ENCODE measurements around the gene CES3. TPM values are rescaled to one million over a fixed set of nuclear protein-coding genes. Genes with fewer than 3 reads are reported as not detected.

The CES3 gene
- total RNA-seq, 1 experiment from 2014 or later, result 3.7 TPM

GRCh38 chr16:66968847-66969246 is 7.8 kb downstream of the CES3 start:
- H3K9me3 ChIP-seq (ENCODE audit: control insufficient read depth, low read depth, low read length), result no peaks in the 10 kb centered on the region
- no peaks in the 10 kb centered on the region for H3K27me3 ChIP-seq (ENCODE audit: insufficient read depth, low read length)
- no peak overlapping the region for H3K27ac ChIP-seq (ENCODE audit: insufficient read length, low read depth, low read length)
- no peak overlapping the region for H3T11ph ChIP-seq (ENCODE audit: low read length)
- no peak overlapping the region for H3K9ac ChIP-seq (ENCODE audit: extremely low read depth, insufficient read length, low read length)
- no peak overlapping the region for H3K4me2 ChIP-seq (ENCODE audit: insufficient read depth, insufficient read length, low read length)
- H4K5ac ChIP-seq (ENCODE audit: insufficient read length, low read depth, low read length), result no peak overlapping the region
- no peaks in the 10 kb centered on the region for H3K79me2 ChIP-seq (ENCODE audit: insufficient read depth, low read length)
- WGBS (ENCODE audit: extremely low coverage, insufficient read length, low lambda C conversion rate), result no CpG with 5 or more reads among the region's 5 CpGs
- no peak overlapping the region for H3K4ac ChIP-seq (ENCODE audit: low read depth, low read length)
- H3K36me3 Mint-ChIP-seq (ENCODE audit: insufficient read depth in 1 of 3, low read depth in 3 of 3), result no peaks in the 10 kb centered on the region
- H2BK15ac ChIP-seq (ENCODE audit: low read depth, low read length), result no peak overlapping the region
- no peak overlapping the region for H2AFZ ChIP-seq (ENCODE audit: low read length)
- H3K27me3 Mint-ChIP-seq (ENCODE audit: low read depth), result peaks cover 7% of the 10 kb centered on the region; the same call in 1 of the 2 replicates
- no peak overlapping the region for H3K27ac Mint-ChIP-seq
- H3K14ac ChIP-seq (ENCODE audit: insufficient read depth, low read length), result no peak overlapping the region
- no peak overlapping the region for H3K18ac ChIP-seq (ENCODE audit: insufficient read length, low read depth, low read length)
- no peaks in the 10 kb centered on the region for H3K23me2 ChIP-seq (ENCODE audit: insufficient read length, low read depth, low read length, poor library complexity, severe bottlenecking)
- H2BK12ac ChIP-seq (ENCODE audit: insufficient read length, low read depth, low read length), result no peak overlapping the region
- H3K4me1 Mint-ChIP-seq, result peaks cover 0 to 6% of the 10 kb centered on the region in 2 experiments; a peak in 2 of 4 replicates
- H2BK5ac ChIP-seq (ENCODE audit: insufficient read length, low read length), result no peak overlapping the region
- no peak overlapping the region for H3K23ac ChIP-seq (ENCODE audit: insufficient read length, low read depth, low read length)
- no peak overlapping the region for H3K56ac ChIP-seq (ENCODE audit: insufficient read length, low read depth, low read length)
- H4K91ac ChIP-seq (ENCODE audit: insufficient read length, low read depth, low read length), result no peak overlapping the region
- H2AK5ac ChIP-seq (ENCODE audit: insufficient read length, low read length), result no peak overlapping the region
- no peak overlapping the region for H4K8ac ChIP-seq (replicated peaks; ENCODE audit: insufficient read length, low read depth, low read length)
- no peak overlapping the region for H3K4me3 Mint-ChIP-seq
- no peak overlapping the region for H2BK20ac ChIP-seq (ENCODE audit: low read depth, low read length, poor library complexity, severe bottlenecking)
- H3K79me1 ChIP-seq (ENCODE audit: insufficient read depth, low read depth, low read length, poor library complexity, severe bottlenecking), result no peaks in the 10 kb centered on the region
- H3K9me3 Mint-ChIP-seq, result no peaks in the 10 kb centered on the region
- H2BK120ac ChIP-seq (ENCODE audit: low read depth, low read length, poor library complexity, severe bottlenecking), result no peak overlapping the region
- no peak for DNase-seq
- H3K4me1 ChIP-seq (ENCODE audit: insufficient read depth, low read length), result no peaks in the 10 kb centered on the region
- no peaks in the 10 kb centered on the region for H4K20me1 ChIP-seq (ENCODE audit: control insufficient read depth, insufficient read depth, insufficient read length)
- TF ChIP-seq CTCF (conservative IDR thresholded peaks at IDR 0.05), result no peak

Measured in H9 (cell line).